ENCODE measurements around the gene IFT25. TPM values are rescaled to one million over a fixed set of nuclear protein-coding genes. Genes with fewer than 3 reads are reported as not detected.

The IFT25 gene
- total RNA-seq, 3 donors from 2014 or later (not counting 1 experiment from before 2014, with no cell fraction given), result 41.5 to 54.6 (median 41.6) TPM

DNA sequence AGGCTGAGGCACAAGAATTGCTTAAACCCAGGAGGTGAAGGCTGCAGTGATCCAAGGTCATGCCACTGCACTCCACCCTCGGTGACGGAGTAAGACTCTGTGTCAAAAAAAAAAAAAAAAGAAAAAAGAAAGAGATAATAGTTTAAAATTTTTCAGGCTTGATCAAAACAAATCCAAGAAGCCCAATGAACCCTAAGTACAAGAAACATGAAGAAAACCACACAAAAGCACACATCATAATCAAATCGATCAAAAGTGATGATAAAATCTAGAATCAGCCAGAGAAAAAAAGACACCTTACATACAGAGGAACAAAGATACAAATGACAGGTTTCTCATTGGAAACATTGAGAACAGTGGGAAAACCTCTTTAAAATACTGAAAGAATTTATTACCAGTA is 41.0 kb upstream of the IFT25 start:
- TF ChIP-seq, protein P1, sequence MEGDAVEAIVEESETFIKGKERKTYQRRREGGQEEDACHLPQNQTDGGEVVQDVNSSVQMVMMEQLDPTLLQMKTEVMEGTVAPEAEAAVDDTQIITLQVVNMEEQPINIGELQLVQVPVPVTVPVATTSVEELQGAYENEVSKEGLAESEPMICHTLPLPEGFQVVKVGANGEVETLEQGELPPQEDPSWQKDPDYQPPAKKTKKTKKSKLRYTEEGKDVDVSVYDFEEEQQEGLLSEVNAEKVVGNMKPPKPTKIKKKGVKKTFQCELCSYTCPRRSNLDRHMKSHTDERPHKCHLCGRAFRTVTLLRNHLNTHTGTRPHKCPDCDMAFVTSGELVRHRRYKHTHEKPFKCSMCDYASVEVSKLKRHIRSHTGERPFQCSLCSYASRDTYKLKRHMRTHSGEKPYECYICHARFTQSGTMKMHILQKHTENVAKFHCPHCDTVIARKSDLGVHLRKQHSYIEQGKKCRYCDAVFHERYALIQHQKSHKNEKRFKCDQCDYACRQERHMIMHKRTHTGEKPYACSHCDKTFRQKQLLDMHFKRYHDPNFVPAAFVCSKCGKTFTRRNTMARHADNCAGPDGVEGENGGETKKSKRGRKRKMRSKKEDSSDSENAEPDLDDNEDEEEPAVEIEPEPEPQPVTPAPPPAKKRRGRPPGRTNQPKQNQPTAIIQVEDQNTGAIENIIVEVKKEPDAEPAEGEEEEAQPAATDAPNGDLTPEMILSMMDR (IDR thresholded peaks at IDR 0.05), result no peak
- intact Hi-C loops (cut with micrococcal nuclease), result no loop called here
- peak in 1 of 2 donors; percentile 11 for DNase-seq
- no peak overlapping the region for H3K27ac ChIP-seq (ENCODE audit: low read length)
- no peaks in the 10 kb centered on the region for H3K4me1 Mint-ChIP-seq
- peaks cover 0 to 9% of the 10 kb centered on the region in 2 donors for H3K27me3 Mint-ChIP-seq (ENCODE audit: low read depth in 2 of 2)
- no peaks in the 10 kb centered on the region for H3K36me3 ChIP-seq (ENCODE audit: control insufficient read depth, insufficient read depth, low read length)
- no peaks in the 10 kb centered on the region for H3K36me3 Mint-ChIP-seq
- no peak for ATAC-seq
- H3K27ac Mint-ChIP-seq, result no peak overlapping the region
- H3K9me3 ChIP-seq (ENCODE audit: control insufficient read depth, insufficient read depth, low read length), result no peaks in the 10 kb centered on the region
- H3K4me3 Mint-ChIP-seq, result no peak overlapping the region
- no peaks in the 10 kb centered on the region for H3K27me3 ChIP-seq (ENCODE audit: control insufficient read depth, insufficient read depth, low read length)
- peaks cover 2% of the 10 kb centered on the region for H3K4me1 ChIP-seq (ENCODE audit: control insufficient read depth, insufficient read depth, low read length)
- WGBS (ENCODE audit: insufficient coverage), result 83% methylated on average over 3 of the region's 3 CpGs
- H3K4me3 ChIP-seq (ENCODE audit: low read length), result no peak overlapping the region
- no peaks in the 10 kb centered on the region for H3K9me3 Mint-ChIP-seq

- H3K9me3 Mint-ChIP-seq, result no peaks in the 10 kb centered on the region
- Histone ChIP-seq H3K36me3 (ENCODE audit: control insufficient read depth, insufficient read depth, low read length) (no peaks in the 10 kb centered on the region), H3K4me3 (ENCODE audit: low read length) (no peak overlapping the region), H3K27me3 (ENCODE audit: control insufficient read depth, insufficient read depth, low read length) (no peaks in the 10 kb centered on the region), H3K9me3 (ENCODE audit: control insufficient read depth, insufficient read depth, low read length) (no peaks in the 10 kb centered on the region), H3K27ac (ENCODE audit: low read length) (no peak overlapping the region), H3K4me1 (ENCODE audit: control insufficient read depth, insufficient read depth, low read length) (peaks cover 2% of the 10 kb centered on the region)
- no peak overlapping the region for H3K27ac Mint-ChIP-seq
- peaks cover 0 to 9% of the 10 kb centered on the region in 2 donors for H3K27me3 Mint-ChIP-seq (ENCODE audit: low read depth in 2 of 2)
- no peak for ATAC-seq
- no peak for DNase-seq
- no peak overlapping the region for H3K4me3 Mint-ChIP-seq
- H3K36me3 Mint-ChIP-seq, result no peaks in the 10 kb centered on the region
- TF ChIP-seq, protein P1 (IDR thresholded peaks at IDR 0.05), result no peak
- H3K4me1 Mint-ChIP-seq, result no peaks in the 10 kb centered on the region
- intact Hi-C loops (cut with micrococcal nuclease), result no loop called here
Observed at GRCh38 chr1:53984726-53985125, 39.2 kb upstream of the IFT25 start.

- no peak for DNase-seq
- Mint-ChIP-seq H3K36me3 (no peaks in the 10 kb centered on the region), H3K4me1 (no peaks in the 10 kb centered on the region), H3K27me3 (ENCODE audit: low read depth in 2 of 2) (peaks cover 0 to 9% of the 10 kb centered on the region in 2 donors), H3K27ac (no peak overlapping the region), H3K4me3 (no peak overlapping the region), H3K9me3 (no peaks in the 10 kb centered on the region)
- 98% methylated on average over 3 of the region's 4 CpGs for WGBS (ENCODE audit: insufficient coverage)
- intact Hi-C loops (cut with micrococcal nuclease), result no loop called here
- TF ChIP-seq, protein P1 (IDR thresholded peaks at IDR 0.05), result no peak
- no peak overlapping the region for H3K4me3 ChIP-seq (ENCODE audit: low read length)
- ATAC-seq, result no peak
- no peaks in the 10 kb centered on the region for H3K36me3 ChIP-seq (ENCODE audit: control insufficient read depth, insufficient read depth, low read length)
- H3K4me1 ChIP-seq (ENCODE audit: control insufficient read depth, insufficient read depth, low read length), result peaks cover 2% of the 10 kb centered on the region
- no peak overlapping the region for H3K27ac ChIP-seq (ENCODE audit: low read length)
- H3K27me3 ChIP-seq (ENCODE audit: control insufficient read depth, insufficient read depth, low read length), result no peaks in the 10 kb centered on the region
- no peaks in the 10 kb centered on the region for H3K9me3 ChIP-seq (ENCODE audit: control insufficient read depth, insufficient read depth, low read length)
Observed at GRCh38 chr1:53982763-53983104, 37.2 kb upstream of the IFT25 start.

GRCh38 chr1:53982034-53982762 is 36.7 kb upstream of the IFT25 start:
- DNase-seq, result no peak
- H3K4me1 Mint-ChIP-seq, result no peaks in the 10 kb centered on the region
- no peaks in the 10 kb centered on the region for H3K36me3 Mint-ChIP-seq
- peaks cover 0 to 9% of the 10 kb centered on the region in 2 donors for H3K27me3 Mint-ChIP-seq (ENCODE audit: low read depth in 2 of 2)
- Histone ChIP-seq H3K4me1 (ENCODE audit: control insufficient read depth, insufficient read depth, low read length) (peaks cover 2% of the 10 kb centered on the region), H3K36me3 (ENCODE audit: control insufficient read depth, insufficient read depth, low read length) (no peaks in the 10 kb centered on the region), H3K4me3 (ENCODE audit: low read length) (no peak overlapping the region), H3K27ac (ENCODE audit: low read length) (no peak overlapping the region), H3K27me3 (ENCODE audit: control insufficient read depth, insufficient read depth, low read length) (no peaks in the 10 kb centered on the region), H3K9me3 (ENCODE audit: control insufficient read depth, insufficient read depth, low read length) (no peaks in the 10 kb centered on the region)
- H3K9me3 Mint-ChIP-seq, result no peaks in the 10 kb centered on the region
- intact Hi-C loops (cut with micrococcal nuclease), result no loop called here
- H3K27ac Mint-ChIP-seq, result no peak overlapping the region
- TF ChIP-seq, protein P1 (IDR thresholded peaks at IDR 0.05), result no peak
- ATAC-seq, result no peak
- WGBS (ENCODE audit: insufficient coverage), result 51% methylated on average over 20 of the region's 20 CpGs
- no peak overlapping the region for H3K4me3 Mint-ChIP-seq

Data from natural killer cell (primary cell).